GM23248 (cell line): ENCODE measurements around the gene COPS9.

Experiments used
- EZH2 ChIP-seq: fragments of 200-600 bp; sonication (generic); IDR thresholded peaks from 2 replicates; pipeline ENCODE4 v1.6.1; 2018; ENCODE audit warnings: antibody characterized with exemption, mild to moderate bottlenecking; ENCODE audit not compliant: insufficient read depth, poor library complexity, severe bottlenecking
- EZH2phosphoT487 ChIP-seq: fragments of 200-600 bp; sonication (generic); IDR thresholded peaks from 2 replicates; pipeline ENCODE4 v1.6.1; 2018; ENCODE audit warnings: antibody characterized with exemption, moderate library complexity, mild to moderate bottlenecking, low read depth; ENCODE audit not compliant: insufficient read depth

- TF ChIP-seq EZH2 (no peak), EZH2phosphoT487 (no peak)
Measured at GRCh38 chr2:240103136-240103535, 33.0 kb downstream of the COPS9 start.
